H9 (cell line): Measurements from ENCODE around the gene SLC36A3. TPM values are rescaled to one million over a fixed set of nuclear protein-coding genes. Genes with fewer than 3 reads are reported as not detected.

Experiments used
- DNase-seq: peaks from one replicate; pipeline ENCODE4 v3.0.0-alpha.2; 2017
- H2AFZ ChIP-seq: one replicate; pipeline ENCODE4 v1.6.1; 2013; ENCODE audit warnings: mild to moderate bottlenecking, low read length, control low read depth, moderate library complexity
- H2AK5ac ChIP-seq: 2 replicates; pipeline ENCODE4 v1.6.1; 2013; ENCODE audit warnings: low read length, control low read depth, mixed read lengths; ENCODE audit not compliant: insufficient read length
- H2BK120ac ChIP-seq: one replicate; pipeline ENCODE4 v1.6.1; 2013; ENCODE audit warnings: low read depth, mild to moderate bottlenecking, low read length, control low read depth, inconsistent platforms; ENCODE audit not compliant: poor library complexity, severe bottlenecking
- H2BK12ac ChIP-seq: 2 replicates; pipeline ENCODE4 v1.6.1; 2013; ENCODE audit warnings: low read length, control low read depth, mixed read lengths, low read depth; ENCODE audit not compliant: insufficient read length
- H2BK15ac ChIP-seq: 2 replicates; pipeline ENCODE4 v1.6.1; 2013; ENCODE audit warnings: low read depth, low read length, control low read depth
- H2BK20ac ChIP-seq: one replicate; pipeline ENCODE4 v1.6.1; 2013; ENCODE audit warnings: low read depth, mild to moderate bottlenecking, low read length, control low read depth, inconsistent platforms; ENCODE audit not compliant: poor library complexity, severe bottlenecking
- H2BK5ac ChIP-seq: 2 replicates; pipeline ENCODE4 v1.6.1; 2013; ENCODE audit warnings: low read length, control low read depth, mixed read lengths; ENCODE audit not compliant: insufficient read length
- H3K14ac ChIP-seq: 2 replicates; pipeline ENCODE4 v1.6.1; 2013; ENCODE audit warnings: low read length, control low read depth; ENCODE audit not compliant: insufficient read depth
- H3K18ac ChIP-seq: 2 replicates; pipeline ENCODE4 v1.6.1; 2013; ENCODE audit warnings: low read depth, mild to moderate bottlenecking, mixed read lengths, low read length, control low read depth; ENCODE audit not compliant: insufficient read length
- H3K23ac ChIP-seq: 2 replicates; pipeline ENCODE4 v1.6.1; 2013; ENCODE audit warnings: low read length, control low read depth, mixed read lengths, low read depth; ENCODE audit not compliant: insufficient read length
- H3K23me2 ChIP-seq: 2 replicates; pipeline ENCODE4 v1.6.1; 2013; ENCODE audit warnings: low read depth, mild to moderate bottlenecking, mixed read lengths, low read length, control low read depth; ENCODE audit not compliant: insufficient read length, poor library complexity, severe bottlenecking
- H3K27ac ChIP-seq: 2 replicates; pipeline ENCODE4 v1.5.1; 2013; ENCODE audit warnings: low read length, control low read depth, mixed read lengths, low read depth; ENCODE audit not compliant: insufficient read length
- H3K27me3 ChIP-seq: 2 replicates; pipeline ENCODE4 v1.6.1; 2013; ENCODE audit warnings: low read length, control low read depth, inconsistent platforms; ENCODE audit not compliant: insufficient read depth
- H3K4ac ChIP-seq: 2 replicates; pipeline ENCODE4 v1.6.1; 2013; ENCODE audit warnings: low read depth, mild to moderate bottlenecking, control low read depth, inconsistent platforms, low read length, moderate library complexity
- H3K4me1 ChIP-seq: 2 replicates; pipeline ENCODE4 v1.6.1; 2013; ENCODE audit warnings: low read length, control low read depth, inconsistent platforms; ENCODE audit not compliant: insufficient read depth
- H3K4me2 ChIP-seq: 2 replicates; pipeline ENCODE4 v1.6.1; 2013; ENCODE audit warnings: low read length, control low read depth, mixed read lengths; ENCODE audit not compliant: insufficient read length, insufficient read depth
- H3K56ac ChIP-seq: 2 replicates; pipeline ENCODE4 v1.6.1; 2013; ENCODE audit warnings: low read depth, mild to moderate bottlenecking, mixed read lengths, low read length, control low read depth; ENCODE audit not compliant: insufficient read length
- H3K79me1 ChIP-seq: 2 replicates; pipeline ENCODE4 v1.6.1; 2013; ENCODE audit warnings: low read depth, mild to moderate bottlenecking, moderate library complexity, low read length, control low read depth, inconsistent platforms; ENCODE audit not compliant: insufficient read depth, poor library complexity, severe bottlenecking
- H3K79me2 ChIP-seq: 2 replicates; pipeline ENCODE4 v1.6.1; 2013; ENCODE audit warnings: low read length, control low read depth, inconsistent platforms; ENCODE audit not compliant: insufficient read depth
- H3K9ac ChIP-seq: 2 replicates; pipeline ENCODE4 v1.6.1; 2013; ENCODE audit warnings: low read length, control low read depth, mixed read lengths; ENCODE audit not compliant: insufficient read length; ENCODE audit errors: extremely low read depth
- H3K9me3 ChIP-seq: one replicate; pipeline ENCODE4 v1.6.1; 2013; ENCODE audit warnings: low read depth, low read length, inconsistent platforms; ENCODE audit not compliant: control insufficient read depth
- H3T11ph ChIP-seq: one replicate; pipeline ENCODE4 v1.6.1; 2013; ENCODE audit warnings: mild to moderate bottlenecking, low read length, control low read depth, inconsistent platforms
- H4K20me1 ChIP-seq: one replicate; pipeline ENCODE4 v1.6.1; 2013; ENCODE audit not compliant: control insufficient read depth, insufficient read length, insufficient read depth
- H4K5ac ChIP-seq: 2 replicates; pipeline ENCODE4 v1.6.1; 2013; ENCODE audit warnings: low read depth, mild to moderate bottlenecking, mixed read lengths, low read length, control low read depth; ENCODE audit not compliant: insufficient read length
- H4K8ac ChIP-seq: replicated peaks from 2 replicates; pipeline ENCODE4 v1.6.1; 2013; ENCODE audit warnings: low read length, control low read depth, mixed read lengths, low read depth; ENCODE audit not compliant: insufficient read length
- H4K91ac ChIP-seq: 2 replicates; pipeline ENCODE4 v1.6.1; 2013; ENCODE audit warnings: low read depth, mild to moderate bottlenecking, moderate library complexity, mixed read lengths, low read length, control low read depth; ENCODE audit not compliant: insufficient read length
- H3K27ac Mint-ChIP-seq, 3 experiments: 2 replicates in 2 of 3; 3 replicates in 1 of 3; pipeline ENCODE4 v1.8.0; 2020 to 2021; ENCODE audit warnings: mixed read lengths in 3 of 3, mild to moderate bottlenecking in 1 of 3, moderate library complexity in 1 of 3
- H3K27me3 Mint-ChIP-seq: 2 replicates; pipeline ENCODE4 v1.8.0; 2021; ENCODE audit warnings: low read depth, mild to moderate bottlenecking, moderate library complexity, mixed read lengths
- H3K36me3 Mint-ChIP-seq, 3 experiments: 2 replicates in 2 of 3; 3 replicates in 1 of 3; pipeline ENCODE4 v1.8.0; 2020 to 2021; ENCODE audit warnings: low read depth in 3 of 3, mixed read lengths in 3 of 3; ENCODE audit not compliant: insufficient read depth in 1 of 3
- H3K4me1 Mint-ChIP-seq, 2 experiments: 2 replicates each; pipeline ENCODE4 v1.8.0; 2020; ENCODE audit warnings: mixed read lengths in 2 of 2
- H3K4me3 Mint-ChIP-seq, 2 experiments: 2 replicates in 1 of 2; 3 replicates in 1 of 2; pipeline ENCODE4 v1.8.0; 2020 to 2021; ENCODE audit warnings: mild to moderate bottlenecking in 2 of 2, mixed read lengths in 2 of 2, moderate library complexity in 1 of 2
- H3K9me3 Mint-ChIP-seq, 2 experiments: 2 replicates in 1 of 2; 3 replicates in 1 of 2; pipeline ENCODE4 v1.8.0; 2020; ENCODE audit warnings: mild to moderate bottlenecking in 2 of 2, mixed read lengths in 2 of 2, moderate library complexity in 1 of 2
- WGBS: extraction: QIAGEN DNeasy Blood & Tissue Kit; methylation state at CpG from one replicate; pipeline ENCODE4 v1.1.7; 2013; ENCODE audit warnings: missing lambda C conversion rate, low lambda C conversion rate, mixed read lengths; ENCODE audit not compliant: insufficient read length; ENCODE audit errors: extremely low coverage; 5-methylcytosine and 5-hydroxymethylcytosine counted together
- total RNA-seq: library from RNA; stranded (reverse); gene quantifications from 2 replicates; pipeline ENCODE4 v1.2.1, GENCODE V29; 2021
- TF ChIP-seq, protein P1 (sequence below): fragments of 200-600 bp; sonication (generic); conservative IDR thresholded peaks from 3 replicates; pipeline ENCODE4 v1.8.0; 2021; ENCODE audit warnings: antibody characterized with exemption, mild to moderate bottlenecking

Gene SLC36A3
- total RNA-seq, 1 experiment from 2014 or later, result not detected

DNA sequence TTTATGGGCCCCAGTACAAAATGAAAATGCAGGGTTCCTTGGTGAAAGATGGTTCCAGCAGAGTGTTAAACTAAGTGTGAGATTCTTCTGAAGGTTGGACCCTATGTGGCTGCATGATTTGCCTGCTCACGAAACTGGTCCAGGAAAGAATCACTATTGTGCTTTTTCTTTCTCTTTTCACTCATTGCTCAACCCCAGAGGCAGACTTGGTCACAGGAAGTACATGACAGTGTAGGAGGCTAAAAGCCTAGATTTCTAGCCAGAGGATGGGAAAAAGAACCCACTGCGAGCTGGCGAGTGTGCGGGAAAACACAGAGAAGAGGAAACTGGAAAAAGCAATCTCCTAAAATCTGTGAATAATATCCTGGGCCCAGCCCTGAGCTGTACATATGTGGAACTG lies 25.2 kb upstream of the SLC36A3 start:
- H3K4me1 Mint-ChIP-seq, result peaks cover 11 to 13% of the 10 kb centered on the region in 2 experiments
- no peaks in the 10 kb centered on the region; a peak in 1 of 5 replicates for H3K9me3 Mint-ChIP-seq
- H3T11ph ChIP-seq, result no peak overlapping the region
- no peak overlapping the region for H2BK12ac ChIP-seq
- no peaks in the 10 kb centered on the region for H3K9me3 ChIP-seq
- no peaks in the 10 kb centered on the region for H3K79me2 ChIP-seq
- no peak overlapping the region for H2AFZ ChIP-seq
- no peak overlapping the region for H2BK20ac ChIP-seq
- TF ChIP-seq, protein P1, sequence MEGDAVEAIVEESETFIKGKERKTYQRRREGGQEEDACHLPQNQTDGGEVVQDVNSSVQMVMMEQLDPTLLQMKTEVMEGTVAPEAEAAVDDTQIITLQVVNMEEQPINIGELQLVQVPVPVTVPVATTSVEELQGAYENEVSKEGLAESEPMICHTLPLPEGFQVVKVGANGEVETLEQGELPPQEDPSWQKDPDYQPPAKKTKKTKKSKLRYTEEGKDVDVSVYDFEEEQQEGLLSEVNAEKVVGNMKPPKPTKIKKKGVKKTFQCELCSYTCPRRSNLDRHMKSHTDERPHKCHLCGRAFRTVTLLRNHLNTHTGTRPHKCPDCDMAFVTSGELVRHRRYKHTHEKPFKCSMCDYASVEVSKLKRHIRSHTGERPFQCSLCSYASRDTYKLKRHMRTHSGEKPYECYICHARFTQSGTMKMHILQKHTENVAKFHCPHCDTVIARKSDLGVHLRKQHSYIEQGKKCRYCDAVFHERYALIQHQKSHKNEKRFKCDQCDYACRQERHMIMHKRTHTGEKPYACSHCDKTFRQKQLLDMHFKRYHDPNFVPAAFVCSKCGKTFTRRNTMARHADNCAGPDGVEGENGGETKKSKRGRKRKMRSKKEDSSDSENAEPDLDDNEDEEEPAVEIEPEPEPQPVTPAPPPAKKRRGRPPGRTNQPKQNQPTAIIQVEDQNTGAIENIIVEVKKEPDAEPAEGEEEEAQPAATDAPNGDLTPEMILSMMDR, result no peak
- H4K8ac ChIP-seq, result no peak overlapping the region
- peak overlapping the region; percentile 34 for H3K18ac ChIP-seq
- WGBS, result no CpG with 5 or more reads among the region's 4 CpGs
- H2BK120ac ChIP-seq, result no peak overlapping the region
- no peak for DNase-seq
- no peak overlapping the region for H2BK15ac ChIP-seq
- H3K27ac Mint-ChIP-seq, result no peak overlapping the region
- H3K56ac ChIP-seq, result no peak overlapping the region
- no peak overlapping the region for H3K27ac ChIP-seq
- no peak overlapping the region for H3K14ac ChIP-seq
- no peak overlapping the region for H3K4ac ChIP-seq
- no peak overlapping the region for H3K9ac ChIP-seq
- H3K27me3 ChIP-seq, result no peaks in the 10 kb centered on the region
- H3K4me1 ChIP-seq, result no peaks in the 10 kb centered on the region; the same call in 1 of the 2 replicates
- H2AK5ac ChIP-seq, result no peak overlapping the region
- no peak overlapping the region for H4K91ac ChIP-seq
- no peak overlapping the region for H3K4me2 ChIP-seq
- no peak overlapping the region for H4K5ac ChIP-seq
- no peaks in the 10 kb centered on the region for H4K20me1 ChIP-seq
- no peaks in the 10 kb centered on the region; the same call in 1 of the 2 replicates for H3K27me3 Mint-ChIP-seq
- H3K36me3 Mint-ChIP-seq, result no peaks in the 10 kb centered on the region
- H3K4me3 Mint-ChIP-seq, result no peak overlapping the region
- no peak overlapping the region for H3K23ac ChIP-seq
- no peaks in the 10 kb centered on the region for H3K23me2 ChIP-seq
- H3K79me1 ChIP-seq, result no peaks in the 10 kb centered on the region
- H2BK5ac ChIP-seq, result no peak overlapping the region
